K562 (cell line): ENCODE measurements around the gene KASH5. TPM values are rescaled to one million over a fixed set of nuclear protein-coding genes. Genes with fewer than 3 reads are reported as not detected.

Experiments
- CC2D1A ChIP-seq: fragments of 450-650 bp; IDR thresholded peaks from 2 replicates; pipeline ENCODE4 v1.6.1; 2017; ENCODE audit warnings: mild to moderate bottlenecking
- GTF2E2 ChIP-seq: fragments of 200-800 bp; sonication (Bioruptor generic); IDR thresholded peaks from 2 replicates; pipeline ENCODE4 v1.6.1; 2016; ENCODE audit warnings: missing genetic modification characterization, missing compliant biosample characterization
- HCFC1 ChIP-seq: IDR thresholded peaks from 2 replicates; pipeline ENCODE4 v1.6.1; 2012; ENCODE audit warnings: low read depth, low read length, improper control_type of control experiment
- IFI16 ChIP-seq: fragments of 250-450 bp; sonication (Bioruptor Pico); IDR thresholded peaks from 2 replicates; pipeline ENCODE4 v2.1.2; 2022; ENCODE audit warnings: mild to moderate bottlenecking, inconsistent platforms
- NFIC ChIP-seq: fragments of 450-650 bp; IDR thresholded peaks from 2 replicates; pipeline ENCODE4 v1.6.1; 2017; ENCODE audit warnings: mild to moderate bottlenecking, inconsistent platforms
- NFYB ChIP-seq: IDR thresholded peaks from 2 replicates; pipeline ENCODE4 v1.6.1; 2011; ENCODE audit warnings: mild to moderate bottlenecking, moderate library complexity; ENCODE audit not compliant: insufficient read length; ENCODE audit errors: extremely low read depth
- PHF8 ChIP-seq: fragments of 200-600 bp; sonication (generic); IDR thresholded peaks from 2 replicates; pipeline ENCODE4 v1.6.1; 2012; ENCODE audit warnings: mixed run types, mild to moderate bottlenecking, inconsistent platforms, low read length, moderate library complexity, borderline replicate concordance
- RB1 ChIP-seq: fragments of 450-650 bp; IDR thresholded peaks from 2 replicates; pipeline ENCODE4 v1.6.1; 2017; ENCODE audit warnings: low read depth, mild to moderate bottlenecking
- TEAD1 ChIP-seq, 2 experiments: fragments of 450-650 bp in 1 of 2; sonication (generic) in 1 of 2; formaldehyde crosslinking; IDR thresholded peaks; 2 replicates each; pipeline versions ENCODE4 v1.4.0 to v1.8.0; 2020 to 2022; ENCODE audit warnings: mild to moderate bottlenecking in 2 of 2, missing genetic modification reagents in 1 of 2
- ZC3H11A ChIP-seq: IDR thresholded peaks from 2 replicates; pipeline ENCODE4 v1.6.1; 2012; ENCODE audit warnings: low read depth, low read length, improper control_type of control experiment
- ZFP36 ChIP-seq: fragments of 150-350 bp; IDR thresholded peaks from 2 replicates; pipeline ENCODE4 v1.6.1; 2018; ENCODE audit warnings: low read length, low read depth; ENCODE audit not compliant: partially characterized antibody
- ZNF384 ChIP-seq: IDR thresholded peaks from 2 replicates; pipeline ENCODE4 v1.6.1; 2012; ENCODE audit warnings: low read depth, low read length, improper control_type of control experiment
- ZNF830 ChIP-seq: fragments of 250-450 bp; sonication (Bioruptor Pico); IDR thresholded peaks from 2 replicates; pipeline ENCODE4 v1.5.0; 2021; ENCODE audit warnings: mild to moderate bottlenecking
- polyA plus RNA-seq, 8 experiments: library from polyadenylated mRNA; depleted of rRNA in 4 of 8; stranded (reverse) in 5 of 8; unstranded in 3 of 8; fragments of >200 nt; fragmentation: Nextera tagmentation in 2 of 8; fragmentation: Illumina TruSeq in 1 of 8; extraction: Ambion mirVana in 2 of 8; extraction: Trizol in 1 of 8; gene quantifications; 2 replicates each; pipeline versions ENCODE4 v1.2.1 to v1.2.3, GENCODE V29; 2011 to 2014; ENCODE audit warnings: inconsistent platforms in 1 of 8, missing spikeins in 1 of 8
- total RNA-seq, 7 experiments: library from RNA; depleted of rRNA in 6 of 7; stranded (reverse); fragments of >200 nt in 6 of 7; fragmentation: Illumina TruSeq in 2 of 7; extraction: Trizol in 2 of 7; gene quantifications; 2 replicates each; pipeline versions ENCODE4 v1.2.1 to v1.2.3, GENCODE V29; 2011 to 2021; ENCODE audit warnings: low replicate concordance in 1 of 7
- TF ChIP-seq, protein P1 (sequence below): fragments of 450-650 bp; IDR thresholded peaks from 2 replicates; pipeline ENCODE4 v1.6.1; 2016; ENCODE audit warnings: borderline replicate concordance
- TF ChIP-seq, protein P2 (sequence below): conservative IDR thresholded peaks from 2 replicates; pipeline ENCODE4 v1.6.1; 2011; ENCODE audit warnings: low read depth, mild to moderate bottlenecking, low read length; ENCODE audit not compliant: control insufficient read depth
- TF ChIP-seq, protein P3 (sequence below): fragments of 250-450 bp; sonication (Bioruptor Pico); IDR thresholded peaks from 2 replicates; pipeline ENCODE4 v1.8.0; 2021; ENCODE audit warnings: moderate library complexity, mild to moderate bottlenecking, inconsistent platforms
- TF ChIP-seq, protein P4 (sequence below): fragments of 150-350 bp; conservative IDR thresholded peaks from 2 replicates; pipeline ENCODE4 v1.6.1; 2014; ENCODE audit warnings: low read length
- TF ChIP-seq, protein P5 (sequence below): fragments of 250-450 bp; sonication (Bioruptor Pico); IDR thresholded peaks from 2 replicates; pipeline ENCODE4 v1.5.0; 2021

KASH5 gene
- total and polyA plus RNA-seq, 9 of the 15 experiments (the other 6 are each of a cell fraction or from before 2014, with no cell fraction given) = 0.07 to 0.84 (median 0.34) TPM; not detected in 1

DNA sequence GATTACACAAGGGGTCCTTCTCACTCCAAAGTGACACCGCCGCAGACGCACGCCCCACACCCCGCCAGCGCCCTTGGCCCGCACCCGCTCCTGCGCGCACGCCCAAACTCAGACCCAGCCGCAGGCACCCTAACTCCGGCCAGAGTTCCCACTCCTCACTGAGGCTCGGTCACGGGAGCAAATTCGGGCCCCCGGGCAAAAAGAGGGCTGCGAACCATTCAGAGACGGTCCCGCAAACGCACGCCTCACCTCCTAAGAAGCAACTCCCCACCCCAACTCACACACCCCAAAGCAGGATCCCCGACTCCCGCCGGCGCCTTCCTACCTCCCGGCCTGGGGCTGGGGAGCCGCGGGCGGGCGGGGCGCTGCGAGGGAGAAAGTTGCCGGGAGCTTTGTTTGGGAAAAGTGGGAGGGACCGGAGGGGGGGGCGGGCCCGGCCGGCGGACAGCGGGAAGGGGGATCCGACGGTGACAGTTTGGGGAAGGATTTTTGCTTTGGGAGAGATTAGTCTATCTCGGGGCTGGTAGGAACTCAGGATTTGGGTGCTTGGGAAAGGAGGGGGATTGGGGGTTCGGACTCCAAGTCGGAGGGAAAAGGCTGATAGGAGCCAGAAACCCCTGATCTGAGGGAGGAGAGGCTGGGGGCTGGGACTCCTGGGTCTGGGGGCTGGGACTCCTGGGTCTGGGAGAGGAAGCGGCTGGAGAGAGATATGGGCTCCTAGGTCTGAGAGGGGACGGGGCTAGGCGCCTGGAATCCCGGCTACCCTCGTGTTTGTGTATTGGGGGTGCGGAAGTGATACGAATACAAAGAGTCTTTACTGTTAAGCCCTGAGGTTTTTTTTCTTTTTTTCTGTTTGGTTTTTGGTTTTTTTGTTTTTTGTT, 25.8 kb upstream of the KASH5 start, which contains the start of gene TEAD2 (continued):
- TF ChIP-seq NFIC = no peak
- no peak for TF ChIP-seq ZNF830 (CRISPR knock-in tag)
- TF ChIP-seq PHF8 = peak; percentile 53; the same call in 1 of the 2 replicates
- no peak for TF ChIP-seq ZC3H11A
- TF ChIP-seq, protein P1, sequence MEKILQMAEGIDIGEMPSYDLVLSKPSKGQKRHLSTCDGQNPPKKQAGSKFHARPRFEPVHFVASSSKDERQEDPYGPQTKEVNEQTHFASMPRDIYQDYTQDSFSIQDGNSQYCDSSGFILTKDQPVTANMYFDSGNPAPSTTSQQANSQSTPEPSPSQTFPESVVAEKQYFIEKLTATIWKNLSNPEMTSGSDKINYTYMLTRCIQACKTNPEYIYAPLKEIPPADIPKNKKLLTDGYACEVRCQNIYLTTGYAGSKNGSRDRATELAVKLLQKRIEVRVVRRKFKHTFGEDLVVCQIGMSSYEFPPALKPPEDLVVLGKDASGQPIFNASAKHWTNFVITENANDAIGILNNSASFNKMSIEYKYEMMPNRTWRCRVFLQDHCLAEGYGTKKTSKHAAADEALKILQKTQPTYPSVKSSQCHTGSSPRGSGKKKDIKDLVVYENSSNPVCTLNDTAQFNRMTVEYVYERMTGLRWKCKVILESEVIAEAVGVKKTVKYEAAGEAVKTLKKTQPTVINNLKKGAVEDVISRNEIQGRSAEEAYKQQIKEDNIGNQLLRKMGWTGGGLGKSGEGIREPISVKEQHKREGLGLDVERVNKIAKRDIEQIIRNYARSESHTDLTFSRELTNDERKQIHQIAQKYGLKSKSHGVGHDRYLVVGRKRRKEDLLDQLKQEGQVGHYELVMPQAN = 0 out of 2 replicates have a peak, but pooled peaks have one; percentile 23
- TF ChIP-seq, protein P2, sequence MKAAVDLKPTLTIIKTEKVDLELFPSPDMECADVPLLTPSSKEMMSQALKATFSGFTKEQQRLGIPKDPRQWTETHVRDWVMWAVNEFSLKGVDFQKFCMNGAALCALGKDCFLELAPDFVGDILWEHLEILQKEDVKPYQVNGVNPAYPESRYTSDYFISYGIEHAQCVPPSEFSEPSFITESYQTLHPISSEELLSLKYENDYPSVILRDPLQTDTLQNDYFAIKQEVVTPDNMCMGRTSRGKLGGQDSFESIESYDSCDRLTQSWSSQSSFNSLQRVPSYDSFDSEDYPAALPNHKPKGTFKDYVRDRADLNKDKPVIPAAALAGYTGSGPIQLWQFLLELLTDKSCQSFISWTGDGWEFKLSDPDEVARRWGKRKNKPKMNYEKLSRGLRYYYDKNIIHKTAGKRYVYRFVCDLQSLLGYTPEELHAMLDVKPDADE = no peak
- no peak for TF ChIP-seq ZFP36
- TF ChIP-seq HCFC1 = 0 out of 2 replicates have a peak, but pooled peaks have one; percentile 6
- TF ChIP-seq, protein P3, sequence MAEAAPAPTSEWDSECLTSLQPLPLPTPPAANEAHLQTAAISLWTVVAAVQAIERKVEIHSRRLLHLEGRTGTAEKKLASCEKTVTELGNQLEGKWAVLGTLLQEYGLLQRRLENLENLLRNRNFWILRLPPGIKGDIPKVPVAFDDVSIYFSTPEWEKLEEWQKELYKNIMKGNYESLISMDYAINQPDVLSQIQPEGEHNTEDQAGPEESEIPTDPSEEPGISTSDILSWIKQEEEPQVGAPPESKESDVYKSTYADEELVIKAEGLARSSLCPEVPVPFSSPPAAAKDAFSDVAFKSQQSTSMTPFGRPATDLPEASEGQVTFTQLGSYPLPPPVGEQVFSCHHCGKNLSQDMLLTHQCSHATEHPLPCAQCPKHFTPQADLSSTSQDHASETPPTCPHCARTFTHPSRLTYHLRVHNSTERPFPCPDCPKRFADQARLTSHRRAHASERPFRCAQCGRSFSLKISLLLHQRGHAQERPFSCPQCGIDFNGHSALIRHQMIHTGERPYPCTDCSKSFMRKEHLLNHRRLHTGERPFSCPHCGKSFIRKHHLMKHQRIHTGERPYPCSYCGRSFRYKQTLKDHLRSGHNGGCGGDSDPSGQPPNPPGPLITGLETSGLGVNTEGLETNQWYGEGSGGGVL (CRISPR knock-in tag) = no peak
- no peak for TF ChIP-seq IFI16 (CRISPR knock-in tag)
- 0 out of 2 replicates have a peak, but pooled peaks have one; percentile 29 for TF ChIP-seq ZNF384
- no peak for TF ChIP-seq NFYB
- no peak for TF ChIP-seq GTF2E2 (tag)
- no peak for TF ChIP-seq CC2D1A
- 0 out of 4 replicates have a peak, but pooled peaks of 1 of the 2 experiments have one; percentile 30 for TF ChIP-seq TEAD1 (CRISPR knock-in tag; IDR thresholded peaks at IDR 0.05)
- TF ChIP-seq, protein P4, sequence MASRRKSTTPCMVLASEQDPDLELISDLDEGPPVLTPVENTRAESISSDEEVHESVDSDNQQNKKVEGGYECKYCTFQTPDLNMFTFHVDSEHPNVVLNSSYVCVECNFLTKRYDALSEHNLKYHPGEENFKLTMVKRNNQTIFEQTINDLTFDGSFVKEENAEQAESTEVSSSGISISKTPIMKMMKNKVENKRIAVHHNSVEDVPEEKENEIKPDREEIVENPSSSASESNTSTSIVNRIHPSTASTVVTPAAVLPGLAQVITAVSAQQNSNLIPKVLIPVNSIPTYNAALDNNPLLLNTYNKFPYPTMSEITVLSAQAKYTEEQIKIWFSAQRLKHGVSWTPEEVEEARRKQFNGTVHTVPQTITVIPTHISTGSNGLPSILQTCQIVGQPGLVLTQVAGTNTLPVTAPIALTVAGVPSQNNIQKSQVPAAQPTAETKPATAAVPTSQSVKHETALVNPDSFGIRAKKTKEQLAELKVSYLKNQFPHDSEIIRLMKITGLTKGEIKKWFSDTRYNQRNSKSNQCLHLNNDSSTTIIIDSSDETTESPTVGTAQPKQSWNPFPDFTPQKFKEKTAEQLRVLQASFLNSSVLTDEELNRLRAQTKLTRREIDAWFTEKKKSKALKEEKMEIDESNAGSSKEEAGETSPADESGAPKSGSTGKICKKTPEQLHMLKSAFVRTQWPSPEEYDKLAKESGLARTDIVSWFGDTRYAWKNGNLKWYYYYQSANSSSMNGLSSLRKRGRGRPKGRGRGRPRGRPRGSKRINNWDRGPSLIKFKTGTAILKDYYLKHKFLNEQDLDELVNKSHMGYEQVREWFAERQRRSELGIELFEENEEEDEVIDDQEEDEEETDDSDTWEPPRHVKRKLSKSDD = no peak
- peak; percentile 52; the same call in 1 of the 2 replicates for TF ChIP-seq RB1
- TF ChIP-seq, protein P5, sequence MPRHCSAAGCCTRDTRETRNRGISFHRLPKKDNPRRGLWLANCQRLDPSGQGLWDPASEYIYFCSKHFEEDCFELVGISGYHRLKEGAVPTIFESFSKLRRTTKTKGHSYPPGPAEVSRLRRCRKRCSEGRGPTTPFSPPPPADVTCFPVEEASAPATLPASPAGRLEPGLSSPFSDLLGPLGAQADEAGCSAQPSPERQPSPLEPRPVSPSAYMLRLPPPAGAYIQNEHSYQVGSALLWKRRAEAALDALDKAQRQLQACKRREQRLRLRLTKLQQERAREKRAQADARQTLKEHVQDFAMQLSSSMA (CRISPR knock-in tag) = no peak
